HEK293 (cell line): ENCODE results near the gene LMOD3.

Experiments
- CTCF ChIA-PET: fragments of 350-600 bp; formaldehyde crosslinking; extraction: SDS; loops from one replicate; lab custom pipeline; 2021; ENCODE audit warnings: antibody characterized with exemption; lab: Yijun Ruan, JAX
- POLR2A ChIA-PET: fragments of 300-600 bp; formaldehyde crosslinking; extraction: SDS; loops from one replicate; lab custom pipeline; 2020; ENCODE audit warnings: antibody characterized with exemption, inconsistent platforms; lab: Yijun Ruan, JAX
- H3K27ac ChIP-seq: fragments of 200-500 bp; sonication (Bioruptor generic); 2 replicates; pipeline ENCODE4 v1.5.1; 2014; ENCODE audit warnings: low read depth, low read length, control low read depth, inconsistent platforms; ENCODE audit errors: extremely low read depth
- H3K36me3 ChIP-seq, 2 experiments: fragments of 200-500 bp in 1 of 2; sonication (Bioruptor generic) in 1 of 2; 1 replicate in 1 of 2; 2 replicates in 1 of 2; pipeline ENCODE4 v1.5.1; 2014 to 2017; ENCODE audit warnings: inconsistent platforms in 2 of 2, low read length in 2 of 2; ENCODE audit not compliant: control insufficient read depth in 2 of 2, insufficient read depth in 1 of 2
- H3K4me1 ChIP-seq: fragments of 200-500 bp; sonication (Bioruptor generic); 2 replicates; pipeline ENCODE4 v1.5.1; 2014; ENCODE audit warnings: mild to moderate bottlenecking, low read length, inconsistent platforms; ENCODE audit not compliant: control insufficient read depth, insufficient read depth
- H3K4me3 ChIP-seq: 2 replicates; pipeline ENCODE4 v1.5.1; 2011; ENCODE audit warnings: low read depth, mild to moderate bottlenecking, control low read depth, low read length, moderate library complexity
- H3K9me3 ChIP-seq: fragments of 200-500 bp; sonication (Bioruptor generic); 2 replicates; pipeline ENCODE4 v1.5.1; 2014; ENCODE audit warnings: low read depth, low read length, inconsistent platforms; ENCODE audit not compliant: control insufficient read depth, insufficient read depth
- HOXD13 ChIP-seq: sonication (generic); formaldehyde crosslinking; IDR thresholded peaks from 2 replicates; pipeline ENCODE4 v1.8.0; 2022; ENCODE audit warnings: missing genetic modification reagents, borderline replicate concordance
- KLF16 ChIP-seq: fragments of 450-650 bp; formaldehyde crosslinking; IDR thresholded peaks from 2 replicates; pipeline ENCODE4 v1.5.1; 2017; ENCODE audit warnings: missing biosample characterization, missing genetic modification characterization
- KLF7 ChIP-seq: fragments of 450-650 bp; formaldehyde crosslinking; IDR thresholded peaks from 2 replicates; pipeline ENCODE4 v1.5.1; 2016; ENCODE audit warnings: missing biosample characterization, missing genetic modification characterization, borderline replicate concordance
- MYNN ChIP-seq: fragments of 450-650 bp; formaldehyde crosslinking; IDR thresholded peaks from 2 replicates; pipeline ENCODE4 v1.5.1; 2016; ENCODE audit warnings: missing biosample characterization, missing genetic modification characterization, borderline replicate concordance
- OSR2 ChIP-seq: fragments of 450-650 bp; formaldehyde crosslinking; IDR thresholded peaks from 2 replicates; pipeline ENCODE4 v1.5.1; 2016; ENCODE audit warnings: missing biosample characterization, missing genetic modification characterization
- REPIN1 ChIP-seq: fragments of 450-650 bp; formaldehyde crosslinking; IDR thresholded peaks from 2 replicates; pipeline ENCODE4 v1.5.1; 2017; ENCODE audit warnings: missing biosample characterization, missing genetic modification characterization, low read depth
- SETDB1 ChIP-seq: IDR thresholded peaks from one replicate; pipeline ENCODE4 v1.6.1; 2017; ENCODE audit warnings: mild to moderate bottlenecking, low read length, moderate library complexity, mixed read lengths; ENCODE audit not compliant: insufficient read length
- ZEB2 ChIP-seq: fragments of 450-650 bp; formaldehyde crosslinking; IDR thresholded peaks from 2 replicates; pipeline ENCODE4 v1.5.1; 2016; ENCODE audit warnings: missing biosample characterization, missing genetic modification characterization
- ZNF121 ChIP-seq: fragments of 450-650 bp; formaldehyde crosslinking; IDR thresholded peaks from 2 replicates; pipeline ENCODE4 v1.5.1; 2016; ENCODE audit warnings: missing biosample characterization, missing genetic modification characterization
- ZNF211 ChIP-seq: fragments of 450-650 bp; formaldehyde crosslinking; IDR thresholded peaks from 2 replicates; pipeline ENCODE4 v1.5.1; 2016; ENCODE audit warnings: low read depth, missing biosample characterization, missing genetic modification characterization
- ZNF335 ChIP-seq: fragments of 450-650 bp; formaldehyde crosslinking; conservative IDR thresholded peaks from 2 replicates; pipeline ENCODE4 v1.5.1; 2016; ENCODE audit warnings: missing biosample characterization, missing genetic modification characterization
- ZNF350 ChIP-seq: fragments of 450-650 bp; formaldehyde crosslinking; IDR thresholded peaks from 2 replicates; pipeline ENCODE4 v1.5.0; 2017; ENCODE audit warnings: missing biosample characterization, mild to moderate bottlenecking, missing genetic modification characterization
- ZNF366 ChIP-seq: fragments of 450-650 bp; formaldehyde crosslinking; conservative IDR thresholded peaks from 2 replicates; pipeline ENCODE4 v1.5.1; 2016; ENCODE audit warnings: missing biosample characterization, missing genetic modification characterization
- ZNF37A ChIP-seq: fragments of 450-650 bp; IDR thresholded peaks from 2 replicates; pipeline ENCODE4 v1.5.1; 2018; ENCODE audit warnings: missing biosample characterization, missing genetic modification characterization
- ZNF426 ChIP-seq: fragments of 450-650 bp; formaldehyde crosslinking; IDR thresholded peaks from 2 replicates; pipeline ENCODE4 v1.5.1; 2017; ENCODE audit warnings: missing biosample characterization, missing genetic modification characterization, mild to moderate bottlenecking, inconsistent platforms, moderate library complexity
- ZNF521 ChIP-seq: fragments of 450-650 bp; formaldehyde crosslinking; IDR thresholded peaks from 2 replicates; pipeline ENCODE4 v1.5.1; 2017; ENCODE audit warnings: missing biosample characterization, mild to moderate bottlenecking, missing genetic modification characterization
- ZNF585B ChIP-seq: fragments of 450-650 bp; formaldehyde crosslinking; IDR thresholded peaks from 2 replicates; pipeline ENCODE4 v1.5.1; 2016; ENCODE audit warnings: missing biosample characterization, missing genetic modification characterization
- ZNF660 ChIP-seq: fragments of 450-650 bp; IDR thresholded peaks from 2 replicates; pipeline ENCODE4 v1.5.1; 2018; ENCODE audit warnings: missing biosample characterization, mild to moderate bottlenecking, missing genetic modification characterization
- TF ChIP-seq, protein P1 (sequence below): fragments of 450-650 bp; formaldehyde crosslinking; IDR thresholded peaks from 2 replicates; pipeline ENCODE4 v1.5.1; 2016; ENCODE audit warnings: missing biosample characterization, missing genetic modification characterization
- TF ChIP-seq, protein P2 (sequence below): fragments of 450-650 bp; formaldehyde crosslinking; IDR thresholded peaks from 2 replicates; pipeline ENCODE4 v1.5.1; 2016; ENCODE audit warnings: missing biosample characterization, missing genetic modification characterization
- TF ChIP-seq, protein P3 (sequence below): fragments of 450-650 bp; formaldehyde crosslinking; IDR thresholded peaks from 2 replicates; pipeline ENCODE4 v1.5.1; 2017; ENCODE audit warnings: missing biosample characterization, missing genetic modification characterization
- TF ChIP-seq, protein P4 (sequence below): fragments of 450-650 bp; IDR thresholded peaks from 2 replicates; pipeline ENCODE4 v1.5.1; 2018; ENCODE audit warnings: missing biosample characterization, mild to moderate bottlenecking, missing genetic modification characterization
- TF ChIP-seq, protein P5 (sequence below): fragments of 450-650 bp; formaldehyde crosslinking; IDR thresholded peaks from 2 replicates; pipeline ENCODE4 v1.5.1; 2016; ENCODE audit warnings: missing biosample characterization, missing genetic modification characterization

Gene LMOD3

DNA sequence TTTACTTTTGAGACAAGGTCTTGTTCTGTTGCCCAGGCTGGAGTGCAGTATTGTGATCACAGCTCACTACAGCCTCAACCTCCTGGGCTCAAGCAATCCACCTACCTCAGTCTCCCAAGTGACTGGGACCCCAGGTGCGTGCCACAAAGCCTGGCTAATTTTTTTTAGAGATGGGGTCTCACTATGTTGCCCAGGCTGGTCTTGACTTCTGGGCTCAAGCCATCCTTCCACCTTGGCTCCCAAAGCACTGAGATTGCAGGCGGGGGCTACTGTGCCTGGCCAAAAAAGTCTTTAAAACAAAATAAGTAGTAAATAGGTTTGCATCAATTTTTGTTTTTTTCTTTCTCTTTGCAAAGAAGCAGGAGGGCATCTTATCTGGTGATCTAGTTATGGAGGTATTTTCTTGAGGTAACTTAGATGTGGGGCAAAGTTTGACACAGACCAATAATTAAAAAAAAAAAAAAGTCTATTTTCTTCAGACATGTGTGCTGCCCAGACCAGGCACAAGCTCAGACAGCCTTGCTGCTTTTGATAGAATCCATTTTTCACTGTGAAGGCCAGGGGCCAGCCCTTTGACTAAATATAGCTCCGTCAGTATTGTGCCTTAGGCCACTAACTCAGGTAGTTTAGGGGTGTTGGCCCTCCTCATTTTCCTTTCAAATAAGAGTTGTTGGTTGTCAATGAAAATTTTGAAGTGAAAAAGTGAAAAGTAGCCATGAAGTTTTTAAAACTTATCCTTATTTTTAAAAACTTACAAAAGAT, 35.2 kb downstream of the LMOD3 start:
- TF ChIP-seq ZNF37A (tag by site-specific recombination): no peak
- TF ChIP-seq KLF16 (tag by site-specific recombination): no peak
- no peak for TF ChIP-seq OSR2
- no peak for TF ChIP-seq ZEB2
- peak; percentile 77; the same call in 1 of the 2 replicates for TF ChIP-seq ZNF121 (tag by site-specific recombination)
- TF ChIP-seq ZNF211 (tag by site-specific recombination): no peak
- TF ChIP-seq, protein P1, sequence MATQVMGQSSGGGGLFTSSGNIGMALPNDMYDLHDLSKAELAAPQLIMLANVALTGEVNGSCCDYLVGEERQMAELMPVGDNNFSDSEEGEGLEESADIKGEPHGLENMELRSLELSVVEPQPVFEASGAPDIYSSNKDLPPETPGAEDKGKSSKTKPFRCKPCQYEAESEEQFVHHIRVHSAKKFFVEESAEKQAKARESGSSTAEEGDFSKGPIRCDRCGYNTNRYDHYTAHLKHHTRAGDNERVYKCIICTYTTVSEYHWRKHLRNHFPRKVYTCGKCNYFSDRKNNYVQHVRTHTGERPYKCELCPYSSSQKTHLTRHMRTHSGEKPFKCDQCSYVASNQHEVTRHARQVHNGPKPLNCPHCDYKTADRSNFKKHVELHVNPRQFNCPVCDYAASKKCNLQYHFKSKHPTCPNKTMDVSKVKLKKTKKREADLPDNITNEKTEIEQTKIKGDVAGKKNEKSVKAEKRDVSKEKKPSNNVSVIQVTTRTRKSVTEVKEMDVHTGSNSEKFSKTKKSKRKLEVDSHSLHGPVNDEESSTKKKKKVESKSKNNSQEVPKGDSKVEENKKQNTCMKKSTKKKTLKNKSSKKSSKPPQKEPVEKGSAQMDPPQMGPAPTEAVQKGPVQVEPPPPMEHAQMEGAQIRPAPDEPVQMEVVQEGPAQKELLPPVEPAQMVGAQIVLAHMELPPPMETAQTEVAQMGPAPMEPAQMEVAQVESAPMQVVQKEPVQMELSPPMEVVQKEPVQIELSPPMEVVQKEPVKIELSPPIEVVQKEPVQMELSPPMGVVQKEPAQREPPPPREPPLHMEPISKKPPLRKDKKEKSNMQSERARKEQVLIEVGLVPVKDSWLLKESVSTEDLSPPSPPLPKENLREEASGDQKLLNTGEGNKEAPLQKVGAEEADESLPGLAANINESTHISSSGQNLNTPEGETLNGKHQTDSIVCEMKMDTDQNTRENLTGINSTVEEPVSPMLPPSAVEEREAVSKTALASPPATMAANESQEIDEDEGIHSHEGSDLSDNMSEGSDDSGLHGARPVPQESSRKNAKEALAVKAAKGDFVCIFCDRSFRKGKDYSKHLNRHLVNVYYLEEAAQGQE (tag by site-specific recombination): no peak
- TF ChIP-seq SETDB1: no peak
- TF ChIP-seq, protein P2, sequence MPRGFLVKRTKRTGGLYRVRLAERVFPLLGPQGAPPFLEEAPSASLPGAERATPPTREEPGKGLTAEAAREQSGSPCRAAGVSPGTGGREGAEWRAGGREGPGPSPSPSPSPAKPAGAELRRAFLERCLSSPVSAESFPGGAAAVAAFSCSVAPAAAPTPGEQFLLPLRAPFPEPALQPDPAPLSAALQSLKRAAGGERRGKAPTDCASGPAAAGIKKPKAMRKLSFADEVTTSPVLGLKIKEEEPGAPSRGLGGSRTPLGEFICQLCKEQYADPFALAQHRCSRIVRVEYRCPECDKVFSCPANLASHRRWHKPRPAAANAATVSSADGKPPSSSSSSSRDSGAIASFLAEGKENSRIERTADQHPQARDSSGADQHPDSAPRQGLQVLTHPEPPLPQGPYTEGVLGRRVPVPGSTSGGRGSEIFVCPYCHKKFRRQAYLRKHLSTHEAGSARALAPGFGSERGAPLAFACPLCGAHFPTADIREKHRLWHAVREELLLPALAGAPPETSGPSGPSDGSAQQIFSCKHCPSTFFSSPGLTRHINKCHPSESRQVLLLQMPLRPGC (tag by site-specific recombination): no peak
- TF ChIP-seq HOXD13 (CRISPR knock-in tag): no peak
- no peak for TF ChIP-seq ZNF521
- no peak for TF ChIP-seq ZNF426 (tag by site-specific recombination)
- no peak for TF ChIP-seq MYNN (tag by site-specific recombination)
- TF ChIP-seq ZNF660 (tag by site-specific recombination): no peak
- TF ChIP-seq KLF7: no peak
- TF ChIP-seq ZNF335 (tag by site-specific recombination): peak; percentile 43; the same call in 1 of the 2 replicates
- TF ChIP-seq REPIN1 (tag by site-specific recombination): no peak
- TF ChIP-seq, all 188 proteins: peak for 2
- ChIA-PET POLR2A (interaction anchor here (0.7 kb wide), 1 partner anchor 43 kb away, joined by 4 read pairs; no protein-coding TSS in a partner anchor), CTCF (no interaction called here)
- Histone ChIP-seq H3K36me3 (peaks cover 0 to 7% of the 10 kb centered on the region in 2 experiments; a peak in 1 of 3 replicates), H3K27ac (no peak overlapping the region; the same call in 1 of the 2 replicates), H3K4me3 (no peak overlapping the region), H3K9me3 (no peaks in the 10 kb centered on the region), H3K4me1 (peaks cover 3% of the 10 kb centered on the region; the same call in 1 of the 2 replicates)

DNA sequence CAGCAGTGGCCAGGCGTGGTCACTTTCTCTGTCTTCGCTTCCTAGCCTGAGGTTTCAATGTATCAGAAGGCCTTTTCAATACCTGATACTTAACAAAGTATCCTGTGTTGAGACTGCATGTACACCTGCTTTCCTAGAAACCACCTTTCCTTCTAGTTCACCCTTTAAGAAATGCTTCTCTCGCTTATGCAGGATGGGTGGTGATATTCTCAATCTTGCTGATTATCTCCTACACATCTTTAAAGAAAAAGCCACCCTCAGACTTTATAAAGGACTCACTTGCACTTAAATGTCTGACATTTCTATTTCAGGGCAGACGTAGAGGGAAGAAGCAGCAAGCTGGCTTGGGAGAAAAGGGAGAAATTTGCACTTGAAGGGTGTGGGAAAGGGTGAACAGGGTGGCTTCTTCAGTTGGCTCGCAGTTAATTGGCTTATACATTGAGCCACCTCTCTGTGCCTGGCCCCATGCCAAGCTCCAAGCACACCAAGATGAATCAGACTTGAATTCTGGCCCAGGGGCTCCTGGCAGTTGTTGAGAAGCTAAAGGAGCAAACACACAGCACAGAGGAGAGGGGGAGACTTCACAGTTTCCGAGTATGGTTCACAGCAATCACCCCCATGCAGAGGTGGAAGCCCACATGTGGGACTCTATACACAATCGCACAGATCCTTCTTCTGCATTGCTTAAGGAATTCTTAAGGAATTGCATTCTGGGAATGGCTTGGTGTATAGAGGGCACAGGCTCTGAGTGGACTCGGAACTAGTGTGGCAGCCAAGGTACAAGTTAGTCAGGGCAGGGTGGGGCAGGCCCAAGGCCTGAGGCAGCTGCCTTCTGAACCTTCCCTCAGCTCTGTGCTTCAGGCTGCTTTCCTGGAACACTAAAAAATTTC, 36.3 kb downstream of the LMOD3 start:
- Histone ChIP-seq H3K9me3 (no peaks in the 10 kb centered on the region), H3K27ac (peak overlapping the region; percentile 79), H3K4me3 (peak overlapping the region; percentile 91), H3K36me3 (peaks cover 0 to 7% of the 10 kb centered on the region in 2 experiments; a peak in 1 of 3 replicates), H3K4me1 (peaks cover 4% of the 10 kb centered on the region; the same call in 1 of the 2 replicates)
- POLR2A ChIA-PET: interaction anchor here (0.5 to 1.1 kb wide), 4 partner anchors 13 to 42 kb away, joined by 3 to 4 read pairs (median 3); no protein-coding TSS in a partner anchor
- CTCF ChIA-PET: interaction anchor here (0.5 kb wide), 1 partner anchor 66 kb away, joined by 5 read pairs; no protein-coding TSS in a partner anchor
- no peak for TF ChIP-seq ZNF585B (tag by site-specific recombination)
- TF ChIP-seq, protein P3, sequence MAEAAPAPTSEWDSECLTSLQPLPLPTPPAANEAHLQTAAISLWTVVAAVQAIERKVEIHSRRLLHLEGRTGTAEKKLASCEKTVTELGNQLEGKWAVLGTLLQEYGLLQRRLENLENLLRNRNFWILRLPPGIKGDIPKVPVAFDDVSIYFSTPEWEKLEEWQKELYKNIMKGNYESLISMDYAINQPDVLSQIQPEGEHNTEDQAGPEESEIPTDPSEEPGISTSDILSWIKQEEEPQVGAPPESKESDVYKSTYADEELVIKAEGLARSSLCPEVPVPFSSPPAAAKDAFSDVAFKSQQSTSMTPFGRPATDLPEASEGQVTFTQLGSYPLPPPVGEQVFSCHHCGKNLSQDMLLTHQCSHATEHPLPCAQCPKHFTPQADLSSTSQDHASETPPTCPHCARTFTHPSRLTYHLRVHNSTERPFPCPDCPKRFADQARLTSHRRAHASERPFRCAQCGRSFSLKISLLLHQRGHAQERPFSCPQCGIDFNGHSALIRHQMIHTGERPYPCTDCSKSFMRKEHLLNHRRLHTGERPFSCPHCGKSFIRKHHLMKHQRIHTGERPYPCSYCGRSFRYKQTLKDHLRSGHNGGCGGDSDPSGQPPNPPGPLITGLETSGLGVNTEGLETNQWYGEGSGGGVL: no peak; the same call in 1 of the 2 replicates
- TF ChIP-seq ZNF350 (tag by site-specific recombination): no peak
- TF ChIP-seq, protein P4, sequence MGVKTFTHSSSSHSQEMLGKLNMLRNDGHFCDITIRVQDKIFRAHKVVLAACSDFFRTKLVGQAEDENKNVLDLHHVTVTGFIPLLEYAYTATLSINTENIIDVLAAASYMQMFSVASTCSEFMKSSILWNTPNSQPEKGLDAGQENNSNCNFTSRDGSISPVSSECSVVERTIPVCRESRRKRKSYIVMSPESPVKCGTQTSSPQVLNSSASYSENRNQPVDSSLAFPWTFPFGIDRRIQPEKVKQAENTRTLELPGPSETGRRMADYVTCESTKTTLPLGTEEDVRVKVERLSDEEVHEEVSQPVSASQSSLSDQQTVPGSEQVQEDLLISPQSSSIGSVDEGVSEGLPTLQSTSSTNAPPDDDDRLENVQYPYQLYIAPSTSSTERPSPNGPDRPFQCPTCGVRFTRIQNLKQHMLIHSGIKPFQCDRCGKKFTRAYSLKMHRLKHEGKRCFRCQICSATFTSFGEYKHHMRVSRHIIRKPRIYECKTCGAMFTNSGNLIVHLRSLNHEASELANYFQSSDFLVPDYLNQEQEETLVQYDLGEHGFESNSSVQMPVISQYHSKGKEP: peak; percentile 76; the same call in 1 of the 2 replicates
- TF ChIP-seq ZNF366: peak; percentile 71
- TF ChIP-seq, protein P5, sequence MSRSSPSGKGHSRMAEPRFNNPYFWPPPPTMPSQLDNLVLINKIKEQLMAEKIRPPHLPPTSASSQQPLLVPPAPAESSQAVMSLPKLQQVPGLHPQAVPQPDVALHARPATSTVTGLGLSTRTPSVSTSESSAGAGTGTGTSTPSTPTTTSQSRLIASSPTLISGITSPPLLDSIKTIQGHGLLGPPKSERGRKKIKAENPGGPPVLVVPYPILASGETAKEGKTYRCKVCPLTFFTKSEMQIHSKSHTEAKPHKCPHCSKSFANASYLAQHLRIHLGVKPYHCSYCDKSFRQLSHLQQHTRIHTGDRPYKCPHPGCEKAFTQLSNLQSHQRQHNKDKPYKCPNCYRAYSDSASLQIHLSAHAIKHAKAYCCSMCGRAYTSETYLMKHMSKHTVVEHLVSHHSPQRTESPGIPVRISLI (tag by site-specific recombination): no peak
